HK-2 (cell line): ENCODE results near the gene MND1.

Experiments
- DNase-seq: peaks from one replicate; pipeline ENCODE4 v3.0.0-alpha.2; 2018; ENCODE audit not compliant: unreplicated experiment

Gene MND1

GRCh38 chr4:153346031-153346430 is 1.5 kb downstream of the MND1 start:
- DNase-seq = no peak

DNA sequence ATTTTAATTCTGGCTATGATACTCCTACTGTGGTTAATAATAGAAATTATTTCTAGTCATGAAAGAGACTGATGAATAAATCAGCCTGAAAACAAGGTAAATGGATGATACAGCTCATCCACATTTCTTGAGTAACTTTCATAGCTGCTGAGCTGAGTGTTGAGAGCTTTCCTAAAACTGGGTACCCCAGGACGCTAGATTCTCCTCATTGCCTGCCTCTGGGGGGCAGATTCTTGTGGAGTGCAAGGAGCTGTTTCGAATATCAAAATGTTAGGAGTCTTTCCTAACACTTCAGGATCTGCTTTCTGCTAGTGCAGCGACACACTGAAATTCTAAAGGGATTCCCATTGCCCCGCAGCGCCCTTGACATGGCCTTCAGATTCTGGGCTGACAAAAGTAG is 2.1 kb downstream of the MND1 start:
- DNase-seq = no peak

DNA sequence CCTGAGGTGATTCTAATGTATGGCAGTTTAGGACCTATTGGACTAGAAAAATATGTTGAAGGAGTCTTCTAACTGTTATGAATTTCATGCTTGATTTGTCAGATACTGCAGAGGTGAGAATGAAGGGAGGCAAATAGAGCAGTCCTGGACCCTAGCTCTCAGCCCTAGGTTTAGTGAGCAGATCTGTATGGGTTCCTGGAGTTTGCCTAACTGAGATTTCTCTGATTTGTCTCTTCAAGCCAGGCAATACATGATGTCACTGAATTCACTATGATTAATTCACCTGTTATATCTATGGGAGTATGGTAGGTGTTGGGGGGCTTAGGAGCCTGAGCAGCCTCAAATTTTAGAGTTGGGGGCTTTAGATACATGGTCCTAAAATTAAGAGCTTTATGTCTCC is 2.6 kb downstream of the MND1 start:
- DNase-seq = no peak

- DNase-seq = no peak
These were observed 3.5 kb downstream of the MND1 start for GRCh38 chr4:153348006-153348405.

DNA sequence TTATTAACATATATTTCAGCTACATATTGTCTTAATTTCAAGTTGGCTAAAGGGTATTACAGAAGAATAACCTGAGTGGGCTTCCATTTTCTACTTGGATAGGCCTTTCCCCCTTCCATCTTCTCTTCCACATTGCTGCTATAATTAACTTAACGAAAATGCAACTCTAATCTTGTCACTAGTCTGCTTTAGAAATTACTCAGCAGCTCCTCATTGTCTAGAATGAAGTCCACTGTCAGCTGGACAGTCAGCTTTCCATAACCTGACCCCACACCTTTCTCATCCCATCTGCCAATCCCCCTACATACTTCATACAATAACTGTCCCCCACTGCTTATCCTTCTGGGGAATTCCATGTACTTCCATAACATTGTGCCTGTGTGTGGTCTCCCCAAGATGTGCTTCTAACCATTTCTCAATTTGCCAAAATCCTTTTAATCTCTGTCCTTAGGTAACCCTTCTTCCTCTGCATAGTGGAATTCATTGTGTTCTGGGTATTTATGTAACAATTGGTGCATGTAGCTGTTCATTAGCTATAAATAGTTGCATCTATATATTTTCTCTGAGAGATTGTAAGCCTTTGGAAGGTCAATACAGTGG is 4.8 kb downstream of the MND1 start:
- DNase-seq = no peak

DNA sequence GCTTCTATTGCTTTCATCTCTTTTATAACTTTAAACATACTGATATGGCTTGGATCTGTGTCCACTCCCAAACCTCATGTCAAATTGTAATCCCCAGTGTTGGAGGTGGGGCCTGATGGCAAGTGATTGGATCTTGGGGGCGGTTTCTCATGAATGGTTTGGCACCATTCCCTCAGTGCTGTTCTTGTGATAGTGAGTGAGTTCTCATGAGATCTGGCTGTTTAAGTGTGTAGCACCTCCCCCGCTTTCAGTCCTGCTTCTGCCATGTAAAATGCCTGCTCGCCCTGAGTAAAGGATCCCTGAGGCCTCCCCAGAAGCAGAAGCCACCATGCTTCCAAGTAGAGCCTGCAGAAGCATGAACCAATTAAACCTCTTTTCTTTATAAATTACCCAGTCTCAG is 17.7 kb downstream of the MND1 start:
- DNase-seq = peak; percentile 22

DNA sequence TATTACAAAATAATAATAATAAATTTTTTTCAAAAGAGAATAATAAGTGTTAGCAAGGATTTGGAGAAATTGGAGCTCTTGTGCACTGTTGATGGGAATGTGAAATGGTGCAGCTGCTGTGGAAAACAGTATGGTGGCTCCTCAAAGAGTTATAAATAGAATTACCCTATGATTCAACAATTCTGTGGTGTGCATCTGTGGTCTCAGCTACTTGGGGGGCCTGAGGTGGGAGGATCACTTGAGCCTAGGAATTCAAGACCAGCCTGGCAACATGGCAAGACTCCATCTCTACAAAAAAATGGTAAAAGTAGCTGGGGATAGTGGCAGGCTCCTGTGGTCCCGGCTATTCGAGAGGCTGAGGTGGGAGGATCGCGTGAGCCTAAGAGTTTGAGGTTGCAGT is 19.6 kb downstream of the MND1 start:
- no peak for DNase-seq

DNA sequence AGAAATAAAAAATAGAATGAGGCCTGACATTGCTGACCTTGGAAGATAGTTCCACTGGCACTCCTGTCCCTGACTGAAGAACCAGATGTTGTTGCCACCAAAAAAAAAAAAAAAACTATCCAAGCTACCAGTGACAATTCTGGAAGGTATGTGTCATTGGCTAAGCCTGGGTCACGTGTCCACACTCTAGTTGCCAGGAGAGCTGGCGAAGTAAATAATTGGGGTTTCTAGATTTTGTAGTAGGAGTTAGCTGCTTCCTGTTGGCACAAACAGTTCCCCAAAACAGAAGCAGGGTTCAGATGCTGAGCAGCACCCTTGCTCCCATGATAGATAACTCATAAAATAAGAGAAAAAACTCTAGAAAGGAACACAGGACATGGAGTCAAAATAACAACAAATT is 20.5 kb downstream of the MND1 start:
- DNase-seq = no peak

GRCh38 chr4:153366486-153366885 is 22.0 kb downstream of the MND1 start:
- no peak for DNase-seq

DNA sequence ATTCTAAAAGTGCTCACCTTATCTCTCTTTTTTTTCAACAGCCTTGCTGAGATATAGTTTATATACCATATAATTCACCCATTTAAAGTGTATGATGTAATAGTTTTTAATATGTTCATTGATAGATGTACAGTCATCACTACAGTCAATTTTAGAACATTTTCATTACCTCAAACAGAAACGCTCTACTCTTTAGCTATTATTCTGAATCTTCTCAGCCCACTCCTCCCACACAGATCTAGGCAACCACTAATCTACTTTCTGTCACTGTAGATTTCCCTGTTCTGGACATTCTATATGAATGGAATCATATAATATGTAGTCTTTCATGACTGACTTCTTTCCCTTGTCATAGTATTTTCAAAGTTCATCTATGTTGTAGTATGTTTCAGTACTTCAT is 22.6 kb downstream of the MND1 start:
- no peak for DNase-seq

GRCh38 chr4:153369021-153369420 is 24.5 kb downstream of the MND1 start:
- DNase-seq = no peak

DNA sequence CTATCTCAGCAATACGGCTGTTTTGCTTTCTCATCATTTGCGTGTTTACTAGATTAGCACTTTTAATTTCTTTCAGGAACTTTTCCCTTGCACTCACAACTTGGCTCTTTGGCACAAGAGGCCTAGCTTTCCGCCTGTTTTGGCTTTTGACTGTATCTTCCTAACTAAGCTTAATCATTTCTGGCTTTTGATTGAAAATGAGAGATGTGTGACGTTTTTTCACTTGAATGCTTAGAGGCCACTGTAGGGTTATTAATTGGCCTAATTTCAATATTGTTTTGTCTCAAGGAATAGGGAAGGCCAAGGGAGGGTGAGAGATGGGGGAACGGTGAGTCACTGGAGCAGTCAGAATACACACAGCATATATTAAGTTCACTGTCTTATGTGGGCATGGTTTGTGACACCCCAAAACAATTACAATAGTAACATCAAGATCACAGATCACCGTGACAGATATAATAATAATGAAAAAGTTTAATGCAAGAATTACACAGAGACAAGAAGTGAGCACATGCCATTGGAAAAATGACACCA is 27.3 kb downstream of the MND1 start:
- DNase-seq = no peak

GRCh38 chr4:153372967-153373562 is 28.6 kb downstream of the MND1 start:
- DNase-seq = no peak

DNA sequence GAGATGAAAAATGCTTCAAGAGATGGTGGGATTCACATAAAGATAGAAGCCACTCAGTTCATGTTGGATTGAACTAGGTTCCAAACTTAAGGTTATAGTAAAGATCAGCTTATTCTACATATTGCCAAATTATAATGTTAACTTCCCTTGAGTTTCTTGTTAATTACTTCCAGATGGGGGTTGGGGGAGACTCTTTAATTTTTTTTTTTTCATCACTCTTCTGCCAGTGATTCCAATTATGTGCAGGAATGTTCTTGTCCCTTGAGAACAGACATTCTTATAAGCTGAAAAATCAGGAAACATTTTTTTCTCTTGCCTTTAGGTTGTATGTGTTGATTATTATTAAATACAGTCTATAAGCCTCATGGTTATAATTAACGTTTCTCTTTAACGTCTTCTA is 30.0 kb downstream of the MND1 start:
- no peak for DNase-seq

DNA sequence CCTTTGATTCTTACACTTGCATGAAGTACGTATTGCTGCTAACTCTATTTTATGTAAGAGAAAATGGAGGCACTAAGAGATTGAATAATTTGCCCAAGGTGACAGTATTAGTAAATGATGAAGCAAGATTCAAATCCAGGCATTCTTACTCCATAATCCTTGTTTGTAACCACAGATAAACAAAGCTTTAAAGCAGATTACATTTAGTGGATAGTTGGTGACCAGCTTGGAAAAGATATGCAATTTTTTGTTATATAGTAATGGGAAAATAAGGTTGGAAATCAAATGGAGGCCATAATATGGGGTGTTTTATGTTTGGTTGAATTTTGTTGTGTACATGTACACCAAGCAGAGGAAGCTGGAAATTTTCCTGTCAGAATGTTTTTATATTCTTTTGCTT is 30.8 kb downstream of the MND1 start:
- DNase-seq = no peak

GRCh38 chr4:153383131-153383530 is 38.6 kb downstream of the MND1 start:
- DNase-seq = no peak

DNA sequence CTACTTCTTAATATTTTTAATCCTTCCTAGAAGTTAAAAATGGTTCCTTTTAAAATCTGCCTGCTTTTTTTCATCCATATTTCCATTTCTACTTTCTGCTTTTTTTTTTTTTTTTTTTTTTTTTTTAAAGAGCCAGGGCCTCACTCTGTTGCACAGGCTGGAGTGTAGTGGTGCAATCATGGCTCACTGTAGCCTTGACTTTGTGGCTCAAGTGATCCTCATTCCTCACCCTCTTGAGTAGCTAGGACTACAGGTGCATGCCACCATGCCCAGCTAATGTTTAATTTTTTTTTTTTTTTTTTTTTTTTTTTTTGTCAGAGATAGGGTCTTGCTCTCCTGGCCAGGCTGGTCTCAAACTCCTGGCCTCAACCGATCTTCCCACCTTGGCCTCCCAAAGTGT is 39.7 kb downstream of the MND1 start:
- no peak for DNase-seq

DNA sequence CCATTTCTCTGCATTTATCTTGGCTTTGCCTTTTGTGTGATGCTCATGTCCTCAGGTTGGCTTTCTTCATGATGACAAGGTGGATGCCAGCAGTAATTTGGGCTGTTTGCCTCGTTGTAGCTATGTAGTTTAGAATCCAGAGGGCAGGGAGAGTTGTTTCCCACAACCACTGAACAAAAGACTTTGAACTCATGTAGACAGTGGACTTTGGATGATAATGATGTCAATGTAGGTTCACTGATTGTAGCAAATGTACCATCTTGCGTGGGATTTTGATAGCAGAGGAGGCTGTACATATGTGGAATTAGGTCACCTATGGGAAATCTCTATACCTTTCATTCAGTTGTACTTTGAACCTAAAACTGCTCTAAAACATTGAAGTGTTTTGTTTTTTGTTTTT is 41.3 kb downstream of the MND1 start:
- DNase-seq = no peak

GRCh38 chr4:153387981-153388380 is 43.5 kb downstream of the MND1 start:
- no peak for DNase-seq

GRCh38 chr4:153393397-153393796 is 48.9 kb downstream of the MND1 start:
- peak; percentile 75 for DNase-seq

- no peak for DNase-seq
These were observed 50.5 kb downstream of the MND1 start for GRCh38 chr4:153394945-153395344.

DNA sequence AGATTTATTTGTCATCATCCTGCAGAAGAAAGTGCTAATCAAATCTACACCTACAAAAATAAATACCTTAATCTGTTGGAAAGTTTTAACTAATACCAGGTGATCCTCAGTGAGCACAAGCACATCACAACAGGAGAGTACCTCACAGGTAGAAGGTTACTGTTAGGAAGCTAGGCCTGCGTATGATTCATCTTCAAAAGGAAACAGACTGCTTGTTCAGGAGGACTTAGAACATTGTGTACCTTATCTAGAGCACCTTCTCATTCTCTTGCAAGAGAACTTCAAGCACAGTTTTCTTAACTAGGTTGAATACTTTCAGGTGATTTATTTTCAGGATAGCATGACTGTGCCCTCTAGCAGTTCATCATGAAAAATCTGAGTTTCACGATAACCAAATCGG is 54.2 kb downstream of the MND1 start:
- no peak for DNase-seq

DNA sequence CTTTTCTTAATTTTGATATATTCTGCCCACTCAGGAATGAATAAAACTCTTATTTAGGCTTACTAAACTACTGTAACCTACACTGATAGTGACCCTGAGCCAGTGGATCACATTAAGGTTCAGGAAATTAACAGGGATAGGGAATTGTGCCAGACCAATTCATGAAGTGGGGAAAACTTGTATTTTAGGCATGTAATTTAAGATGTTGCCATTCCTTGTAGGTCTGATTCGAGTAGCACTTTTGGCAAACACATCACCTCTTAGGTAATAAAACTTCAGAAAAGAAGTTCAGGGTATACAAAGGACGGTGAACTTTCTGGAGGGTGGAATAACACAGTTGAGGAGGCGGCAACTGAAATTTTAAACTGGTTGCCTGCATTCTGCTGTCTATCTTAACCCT is 54.9 kb downstream of the MND1 start:
- DNase-seq = no peak

DNA sequence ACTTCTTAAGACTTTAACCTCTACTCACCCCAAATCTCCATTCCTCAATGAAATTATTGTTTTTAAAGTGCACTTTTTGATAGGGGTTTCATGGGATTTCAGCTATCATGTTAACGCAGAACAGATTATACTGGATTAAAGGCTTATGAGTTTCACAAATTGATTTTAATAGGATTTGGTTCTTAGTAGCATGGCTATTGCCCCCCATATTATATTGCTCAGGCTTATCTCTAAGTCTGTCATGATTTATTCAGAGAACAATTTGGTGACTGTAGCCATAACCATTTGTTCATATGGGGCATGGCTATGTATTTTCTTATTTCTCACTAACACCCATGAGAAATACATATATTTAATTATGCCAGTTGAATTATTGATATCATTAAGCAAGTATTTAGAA is 57.0 kb downstream of the MND1 start:
- DNase-seq = no peak
